Esophagus muscularis mucosa (tissue), 4 donors: ENCODE measurements around the gene S100B. TPM values are rescaled to one million over a fixed set of nuclear protein-coding genes. Genes with fewer than 3 reads are reported as not detected.

Experiments used
- DNase-seq: peaks from one replicate; pipeline ENCODE4 v3.0.0-alpha.2; 2017; ENCODE audit errors: extremely low spot score
- H3K27ac ChIP-seq, 4 donors: fragments of 200-600 bp; sonication (generic); replicated peaks in 1 of 4; 1 replicate in 3 of 4; 2 replicates in 1 of 4; pipeline ENCODE4 v1.5.1; 2016 to 2019; ENCODE audit warnings: mild to moderate bottlenecking in 1 of 4
- H3K27me3 ChIP-seq, 4 donors: fragments of 200-600 bp; sonication (generic); one replicate each; pipeline versions ENCODE4 v1.5.1 to v1.6.0; 2016 to 2019
- H3K36me3 ChIP-seq, 4 donors: fragments of 200-600 bp; sonication (generic); one replicate each; pipeline ENCODE4 v1.5.1; 2016 to 2019
- H3K4me1 ChIP-seq, 4 donors: fragments of 200-600 bp; sonication (generic); one replicate each; pipeline ENCODE4 v1.5.1; 2016 to 2019
- H3K4me3 ChIP-seq, 4 donors: fragments of 200-600 bp; sonication (generic); 1 replicate in 2 of 4; 2 replicates in 2 of 4; pipeline ENCODE4 v1.5.1; 2016 to 2019; ENCODE audit warnings: mild to moderate bottlenecking in 4 of 4, moderate library complexity in 1 of 4
- H3K9me3 ChIP-seq, 4 donors: fragments of 200-600 bp; sonication (generic); 1 replicate in 3 of 4; 2 replicates in 1 of 4; pipeline ENCODE4 v1.5.1; 2016 to 2019
- EP300 ChIP-seq: sonication (generic); formaldehyde crosslinking; IDR thresholded peaks from one replicate; pipeline ENCODE4 v1.6.1; 2017; ENCODE audit warnings: antibody characterized with exemption
- POLR2A ChIP-seq: fragments of 450-650 bp; IDR thresholded peaks from one replicate; pipeline ENCODE4 v1.6.1; 2017; ENCODE audit warnings: antibody characterized with exemption, moderate library complexity, mild to moderate bottlenecking, low read depth
- POLR2AphosphoS5 ChIP-seq, 2 donors: sonication (generic); formaldehyde crosslinking; IDR thresholded peaks; one replicate each; pipeline ENCODE4 v1.6.1; 2017; ENCODE audit warnings: antibody characterized with exemption in 2 of 2
- WGBS: methylation state at CpG from one replicate; pipeline ENCODE4 v1.1.5; 2018; 5-methylcytosine and 5-hydroxymethylcytosine counted together
- intact Hi-C: fragments of 100-400 bp; cut with DNase I; formaldehyde crosslinking; loops from one replicate; pipeline ENCODE4 v1.15.1; 2023
- total RNA-seq, 4 donors: library from RNA; depleted of rRNA; stranded (reverse); fragments of >200 nt; gene quantifications; one replicate each; pipeline versions ENCODE4 v1.1.0 to v1.2.1, GENCODE V29; 2016
- TF ChIP-seq, protein P1 (sequence below), 3 experiments: fragments of 200-600 bp in 2 of 3; fragments of 450-650 bp in 1 of 3; sonication (generic) in 2 of 3; IDR thresholded peaks; one replicate each; pipeline ENCODE4 v1.5.1; 2017 to 2019; ENCODE audit warnings: antibody characterized with exemption in 3 of 3, mild to moderate bottlenecking in 2 of 3, moderate library complexity in 1 of 3

Gene S100B
- total RNA-seq, 4 donors from 2014 or later = 16.0 to 38.2 (median 30.7) TPM

DNA sequence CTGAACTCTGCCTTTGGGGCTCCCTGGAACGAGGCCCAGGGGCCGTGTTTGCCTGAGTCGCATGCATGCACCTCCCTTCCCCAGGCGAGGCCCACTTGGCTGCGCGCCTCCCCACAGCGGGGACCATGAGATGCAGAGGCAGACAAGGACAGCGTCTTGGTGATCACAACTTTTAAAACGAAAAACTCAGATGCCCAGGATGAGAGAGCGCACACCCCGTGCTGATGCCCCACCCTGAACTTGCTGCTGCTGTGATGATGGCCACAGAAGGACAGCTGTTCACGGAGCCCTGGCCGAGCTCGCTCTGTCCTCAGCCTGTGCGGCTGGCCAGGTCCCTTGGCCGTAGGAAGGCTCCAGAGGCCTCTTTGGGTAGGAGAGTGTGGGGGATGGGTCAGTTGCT lies 19.2 kb upstream of the S100B start:
- TF ChIP-seq, protein P1, sequence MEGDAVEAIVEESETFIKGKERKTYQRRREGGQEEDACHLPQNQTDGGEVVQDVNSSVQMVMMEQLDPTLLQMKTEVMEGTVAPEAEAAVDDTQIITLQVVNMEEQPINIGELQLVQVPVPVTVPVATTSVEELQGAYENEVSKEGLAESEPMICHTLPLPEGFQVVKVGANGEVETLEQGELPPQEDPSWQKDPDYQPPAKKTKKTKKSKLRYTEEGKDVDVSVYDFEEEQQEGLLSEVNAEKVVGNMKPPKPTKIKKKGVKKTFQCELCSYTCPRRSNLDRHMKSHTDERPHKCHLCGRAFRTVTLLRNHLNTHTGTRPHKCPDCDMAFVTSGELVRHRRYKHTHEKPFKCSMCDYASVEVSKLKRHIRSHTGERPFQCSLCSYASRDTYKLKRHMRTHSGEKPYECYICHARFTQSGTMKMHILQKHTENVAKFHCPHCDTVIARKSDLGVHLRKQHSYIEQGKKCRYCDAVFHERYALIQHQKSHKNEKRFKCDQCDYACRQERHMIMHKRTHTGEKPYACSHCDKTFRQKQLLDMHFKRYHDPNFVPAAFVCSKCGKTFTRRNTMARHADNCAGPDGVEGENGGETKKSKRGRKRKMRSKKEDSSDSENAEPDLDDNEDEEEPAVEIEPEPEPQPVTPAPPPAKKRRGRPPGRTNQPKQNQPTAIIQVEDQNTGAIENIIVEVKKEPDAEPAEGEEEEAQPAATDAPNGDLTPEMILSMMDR (IDR thresholded peaks at IDR 0.05) = no peak
- TF ChIP-seq EP300 (no peak), POLR2AphosphoS5 (IDR thresholded peaks at IDR 0.05) (no peak), POLR2A (no peak)
- Histone ChIP-seq H3K4me3 (no peak overlapping the region), H3K36me3 (no peaks in the 10 kb centered on the region), H3K27ac (peak overlapping the region in 2 of 4 donors; percentile 11 to 64), H3K9me3 (peaks cover 0 to 19% (median 17%) of the 10 kb centered on the region in 4 donors), H3K4me1 (peaks cover 0 to 23% (median 11%) of the 10 kb centered on the region in 4 donors), H3K27me3 (peaks cover 0 to 18% (median 0%) of the 10 kb centered on the region in 4 donors)
- DNase-seq = no peak
- intact Hi-C loops = no loop called here
- WGBS = 73% methylated on average over 11 of the region's 16 CpGs

DNA sequence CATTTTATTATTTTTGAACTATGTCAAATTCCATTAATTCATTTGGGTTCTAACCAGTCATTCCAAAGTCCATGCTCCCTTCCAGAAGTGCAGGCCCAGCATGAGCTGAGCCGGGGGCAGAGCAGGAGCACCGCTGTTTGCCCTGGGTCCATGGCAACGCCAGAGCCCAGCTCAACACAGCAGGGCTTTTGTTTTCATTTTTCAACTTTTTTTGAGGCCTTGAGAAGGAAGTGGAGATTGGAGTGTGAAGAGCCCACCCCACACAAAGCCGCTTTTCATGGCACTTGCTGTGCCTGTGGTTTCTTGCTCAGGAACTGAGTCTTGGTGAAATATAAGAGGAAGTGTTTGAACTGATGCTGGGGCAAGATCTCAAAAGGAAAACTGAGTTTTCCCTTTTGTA lies 17.3 kb upstream of the S100B start:
- no peak for DNase-seq
- peak overlapping the region; percentile 36 to 74 (median 64) for H3K27ac ChIP-seq
- peaks cover 0 to 19% (median 17%) of the 10 kb centered on the region in 4 donors for H3K9me3 ChIP-seq
- intact Hi-C loops = no loop called here
- no peaks in the 10 kb centered on the region for H3K36me3 ChIP-seq
- no peaks in the 10 kb centered on the region for H3K27me3 ChIP-seq
- no peak overlapping the region for H3K4me3 ChIP-seq
- TF ChIP-seq POLR2A = no peak
- TF ChIP-seq POLR2AphosphoS5 (IDR thresholded peaks at IDR 0.05) = peak; percentile 14 to 43
- TF ChIP-seq EP300 = no peak
- TF ChIP-seq, protein P1 (IDR thresholded peaks at IDR 0.05) = no peak
- 30% methylated on average over 4 of the region's 4 CpGs for whole genome bisulfite sequencing
- peaks cover 0 to 23% (median 11%) of the 10 kb centered on the region in 4 donors for H3K4me1 ChIP-seq

DNA sequence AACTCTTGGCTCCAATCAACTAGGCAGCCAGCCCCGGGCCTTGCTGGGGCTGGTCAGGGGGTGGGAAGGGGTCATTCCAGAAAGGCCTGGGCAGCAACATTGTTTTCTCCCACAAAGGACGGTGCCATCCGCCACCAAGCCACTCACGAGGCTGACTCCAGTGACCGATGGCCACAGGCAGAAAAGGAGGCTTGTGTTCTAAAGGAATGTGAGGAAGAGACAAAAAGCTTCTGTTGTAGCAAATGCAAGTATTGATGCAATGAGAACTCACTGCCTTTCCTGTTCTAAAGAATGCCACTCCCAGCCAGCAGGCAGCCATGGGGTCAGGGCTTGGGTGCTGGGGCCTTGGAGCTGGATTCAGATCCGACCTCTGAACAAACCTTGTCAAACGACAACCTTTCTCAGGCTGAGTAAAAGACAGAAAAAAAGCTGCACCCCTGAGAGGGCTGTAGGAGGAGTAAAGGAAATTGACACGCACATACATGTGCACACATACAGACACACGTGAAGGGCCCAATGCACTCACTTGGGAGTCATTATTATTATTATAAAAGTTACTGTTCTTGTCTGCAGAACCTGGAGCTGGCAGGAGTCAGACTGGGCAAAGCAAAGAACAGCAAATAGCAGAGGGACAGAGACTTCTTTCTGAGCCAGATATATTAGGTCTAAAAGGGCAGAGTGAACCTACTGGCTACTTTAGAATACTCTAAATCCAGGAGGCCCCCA lies 16.7 kb upstream of the S100B start:
- TF ChIP-seq EP300 (no peak), POLR2AphosphoS5 (IDR thresholded peaks at IDR 0.05) (no peak), POLR2A (no peak)
- TF ChIP-seq, protein P1 (IDR thresholded peaks at IDR 0.05) = no peak
- intact Hi-C loops = no loop called here
- H3K27ac ChIP-seq = peak overlapping the region; percentile 36 to 74 (median 64)
- H3K4me1 ChIP-seq = peaks cover 0 to 23% (median 11%) of the 10 kb centered on the region in 4 donors
- no peak for DNase-seq
- peaks cover 0 to 19% (median 16%) of the 10 kb centered on the region in 4 donors for H3K9me3 ChIP-seq
- no peaks in the 10 kb centered on the region for H3K27me3 ChIP-seq
- H3K4me3 ChIP-seq = no peak overlapping the region
- H3K36me3 ChIP-seq = no peaks in the 10 kb centered on the region
- 78% methylated on average over 9 of the region's 9 CpGs for WGBS

DNA sequence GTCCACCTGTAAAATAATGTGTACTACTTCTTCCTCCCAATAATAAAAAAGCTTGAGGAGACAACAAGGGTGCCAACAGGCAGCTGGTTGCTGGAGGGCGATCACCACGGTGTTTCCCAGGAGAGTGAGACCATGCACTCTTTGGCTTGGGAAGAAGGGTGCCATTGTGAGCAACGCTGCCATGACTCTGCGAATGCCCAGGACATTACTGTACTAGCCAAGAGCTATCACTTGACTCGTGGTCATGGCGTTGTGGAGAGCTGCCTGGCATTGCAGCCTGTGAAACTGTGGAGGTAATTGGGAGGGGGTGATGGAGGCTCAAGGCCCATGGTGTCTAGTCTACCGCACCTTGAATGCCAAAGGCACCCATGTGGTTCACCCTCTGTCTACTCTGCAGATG lies 16.0 kb upstream of the S100B start:
- Histone ChIP-seq H3K4me1 (peaks cover 0 to 23% (median 11%) of the 10 kb centered on the region in 4 donors), H3K36me3 (no peaks in the 10 kb centered on the region), H3K9me3 (peaks cover 0 to 12% (median 8%) of the 10 kb centered on the region in 4 donors), H3K27ac (peak overlapping the region; percentile 8 to 74 (median 50)), H3K27me3 (no peaks in the 10 kb centered on the region), H3K4me3 (no peak overlapping the region)
- WGBS = 92% methylated on average over 7 of the region's 7 CpGs
- no peak for TF ChIP-seq EP300
- TF ChIP-seq POLR2A = no peak
- TF ChIP-seq, protein P1 (IDR thresholded peaks at IDR 0.05) = no peak
- TF ChIP-seq POLR2AphosphoS5 (IDR thresholded peaks at IDR 0.05) = no peak
- no peak for DNase-seq
- intact Hi-C loops = no loop called here
